Nephron (organoid): Measurements from ENCODE around the gene FANCE.

Experiments
- H3K27ac Mint-ChIP-seq, 3 experiments: 2 replicates each; pipeline ENCODE4 v1.8.0; 2020; ENCODE audit warnings: mixed read lengths in 3 of 3, mild to moderate bottlenecking in 2 of 3, moderate library complexity in 1 of 3
- H3K27me3 Mint-ChIP-seq: 2 replicates; pipeline ENCODE4 v1.8.0; 2021; ENCODE audit warnings: low read depth, mild to moderate bottlenecking, moderate library complexity, mixed read lengths
- H3K36me3 Mint-ChIP-seq: 2 replicates; pipeline ENCODE4 v1.8.0; 2020; ENCODE audit warnings: low read depth, mixed read lengths
- H3K4me1 Mint-ChIP-seq: 2 replicates; pipeline ENCODE4 v1.8.0; 2020; ENCODE audit warnings: mixed read lengths
- H3K4me3 Mint-ChIP-seq, 3 experiments: 2 replicates each; pipeline ENCODE4 v1.8.0; 2020; ENCODE audit warnings: mild to moderate bottlenecking in 3 of 3, mixed read lengths in 3 of 3, moderate library complexity in 2 of 3
- H3K9me3 Mint-ChIP-seq: 2 replicates; pipeline ENCODE4 v1.8.0; 2020; ENCODE audit warnings: mixed read lengths
- CTCF ChIP-seq, 3 experiments: fragments of 200-600 bp; sonication (generic); IDR thresholded peaks; one replicate each; pipeline ENCODE4 v1.5.0; 2021; ENCODE audit warnings: antibody characterized with exemption in 3 of 3; ENCODE audit not compliant: unreplicated experiment in 3 of 3

The FANCE gene

GRCh38 chr6:35452183-35453090, at the start of gene FANCE:
FANCE (plus strand) TSS chr6:35452338; CDS start chr6:35452546, 208 bp downstream.
- H3K4me1 Mint-ChIP-seq = peaks cover 40% of the 10 kb centered on the region
- TF ChIP-seq CTCF (IDR thresholded peaks at IDR 0.05; ENCODE audit: unreplicated experiment in 3 of 3) = no peak
- peaks cover 5% of the 10 kb centered on the region for H3K27me3 Mint-ChIP-seq
- H3K9me3 Mint-ChIP-seq = no peaks in the 10 kb centered on the region
- peaks cover 10% of the 10 kb centered on the region for H3K36me3 Mint-ChIP-seq
- H3K4me3 Mint-ChIP-seq = peak within 1 kb of the TSS; percentile 84 to 91 (median 85)
- H3K27ac Mint-ChIP-seq = peak within 1 kb of the TSS; percentile 54 to 81 (median 67)

DNA sequence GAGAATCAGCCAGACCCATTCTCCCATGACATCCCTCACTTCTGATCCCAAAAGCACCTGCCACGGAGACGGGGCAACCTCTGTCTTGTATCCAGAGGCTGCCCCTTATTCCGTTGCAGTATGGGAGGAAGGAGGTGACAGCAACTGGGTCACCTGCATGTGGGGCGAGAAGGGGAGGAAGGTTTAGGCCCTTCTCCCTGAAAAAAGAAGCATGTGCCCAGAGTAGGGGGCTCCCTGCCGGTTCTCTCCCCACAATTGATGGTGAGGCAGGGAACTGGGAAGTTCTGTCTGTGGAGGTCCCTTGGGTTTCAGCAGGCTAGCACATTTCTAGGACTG, 49.3 kb upstream of the FANCE start:
- H3K4me1 Mint-ChIP-seq = peaks cover 9% of the 10 kb centered on the region
- H3K4me3 Mint-ChIP-seq = no peak overlapping the region
- H3K9me3 Mint-ChIP-seq = no peaks in the 10 kb centered on the region
- H3K27me3 Mint-ChIP-seq = no peaks in the 10 kb centered on the region
- no peak for TF ChIP-seq CTCF (IDR thresholded peaks at IDR 0.05; ENCODE audit: unreplicated experiment in 3 of 3)
- peak overlapping the region; percentile 28 to 80 (median 71) for H3K27ac Mint-ChIP-seq
- H3K36me3 Mint-ChIP-seq = no peaks in the 10 kb centered on the region

GRCh38 chr6:35403544-35404442, 48.3 kb upstream of the FANCE start:
- Mint-ChIP-seq H3K27ac (peak overlapping the region; percentile 28 to 80 (median 55)), H3K9me3 (no peaks in the 10 kb centered on the region), H3K4me1 (peaks cover 14% of the 10 kb centered on the region), H3K36me3 (no peaks in the 10 kb centered on the region), H3K4me3 (no peak overlapping the region), H3K27me3 (no peaks in the 10 kb centered on the region)
- TF ChIP-seq CTCF (IDR thresholded peaks at IDR 0.05; ENCODE audit: unreplicated experiment in 3 of 3) = no peak

GRCh38 chr6:35406711-35407485, 45.2 kb upstream of the FANCE start:
- no peak for TF ChIP-seq CTCF (IDR thresholded peaks at IDR 0.05; ENCODE audit: unreplicated experiment in 3 of 3)
- H3K9me3 Mint-ChIP-seq = no peaks in the 10 kb centered on the region
- peak overlapping the region in 1 of 3 experiments; percentile 92 for H3K27ac Mint-ChIP-seq
- H3K36me3 Mint-ChIP-seq = peaks cover 9% of the 10 kb centered on the region
- H3K4me1 Mint-ChIP-seq = peaks cover 14% of the 10 kb centered on the region
- H3K27me3 Mint-ChIP-seq = no peaks in the 10 kb centered on the region
- no peak overlapping the region for H3K4me3 Mint-ChIP-seq

DNA sequence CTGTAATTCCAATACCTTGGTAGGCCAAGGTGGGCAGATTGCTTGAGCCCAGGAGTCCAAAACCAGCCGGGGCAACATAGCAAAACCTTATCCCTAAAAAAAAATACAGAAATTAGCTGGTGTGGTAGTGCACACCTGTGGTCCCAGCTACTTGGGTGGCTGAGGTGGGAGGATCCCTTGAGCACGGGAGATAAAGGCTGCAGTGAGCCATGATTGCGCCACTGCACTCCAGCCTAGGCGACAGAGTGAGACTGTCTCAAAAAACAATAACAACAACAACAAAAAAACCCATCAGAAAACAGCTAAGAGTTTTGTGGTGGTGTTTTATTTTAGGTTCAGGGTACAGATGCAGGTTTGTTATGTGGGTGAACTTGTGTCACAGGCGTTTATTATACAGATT, 42.9 kb upstream of the FANCE start:
- Mint-ChIP-seq H3K4me1 (peaks cover 9% of the 10 kb centered on the region), H3K36me3 (peaks cover 18% of the 10 kb centered on the region), H3K27ac (no peak overlapping the region), H3K27me3 (no peaks in the 10 kb centered on the region), H3K9me3 (no peaks in the 10 kb centered on the region), H3K4me3 (no peak overlapping the region)
- no peak for TF ChIP-seq CTCF (IDR thresholded peaks at IDR 0.05; ENCODE audit: unreplicated experiment in 3 of 3)
